Prostate gland (tissue), 2 donors: ENCODE measurements around the gene RANBP3. TPM values are rescaled to one million over a fixed set of nuclear protein-coding genes. Genes with fewer than 3 reads are reported as not detected.

Source experiments
- DNase-seq: peaks from one replicate; pipeline ENCODE4 v3.0.0-alpha.2; 2019; ENCODE audit warnings: low spot score
- H3K27ac ChIP-seq, 2 donors: fragments of 200-600 bp; sonication (generic); 2 replicates each; pipeline ENCODE4 v1.5.1; 2017 to 2019
- H3K27me3 ChIP-seq: fragments of 200-600 bp; sonication (generic); replicated peaks from 2 replicates; pipeline ENCODE4 v1.5.1; 2019; ENCODE audit not compliant: insufficient read depth
- H3K36me3 ChIP-seq, 2 donors: fragments of 200-600 bp; sonication (generic); 1 replicate in 1 of 2; 2 replicates in 1 of 2; pipeline versions ENCODE4 v1.5.1 to v1.8.1; 2017 to 2019
- H3K4me1 ChIP-seq: fragments of 200-600 bp; sonication (generic); replicated peaks from 2 replicates; pipeline ENCODE4 v1.5.1; 2019
- H3K4me3 ChIP-seq, 2 donors: fragments of 200-600 bp; sonication (generic); 2 replicates each; pipeline ENCODE4 v1.5.1; 2017 to 2019
- H3K9me3 ChIP-seq: fragments of 200-600 bp; sonication (generic); 2 replicates; pipeline ENCODE4 v1.5.1; 2017
- POLR2A ChIP-seq: fragments of 450-650 bp; IDR thresholded peaks from one replicate; pipeline ENCODE4 v1.6.1; 2016; ENCODE audit warnings: antibody characterized with exemption, mild to moderate bottlenecking
- POLR2AphosphoS5 ChIP-seq: sonication (generic); formaldehyde crosslinking; IDR thresholded peaks from one replicate; pipeline ENCODE4 v1.6.1; 2017; ENCODE audit warnings: antibody characterized with exemption
- WGBS: methylation state at CpG from one replicate; pipeline ENCODE4 v1.1.5; 2018; 5-methylcytosine and 5-hydroxymethylcytosine counted together
- intact Hi-C: fragments of 100-400 bp; cut with DNase I; formaldehyde crosslinking; loops from one replicate; pipeline ENCODE4 v1.14.2; 2022
- total RNA-seq, 2 donors: library from RNA; depleted of rRNA; stranded (reverse); fragments of >200 nt; gene quantifications; one replicate each; pipeline ENCODE4 v1.1.0, GENCODE V29; 2016
- TF ChIP-seq, protein P1 (sequence below), 4 experiments: fragments of 200-600 bp in 2 of 4; fragments of 450-650 bp in 2 of 4; sonication (generic) in 2 of 4; IDR thresholded peaks; 1 replicate in 3 of 4; 2 replicates in 1 of 4; pipeline ENCODE4 v1.5.1; 2016 to 2019; ENCODE audit warnings: antibody characterized with exemption in 4 of 4, mild to moderate bottlenecking in 2 of 4, moderate library complexity in 2 of 4

RANBP3 gene
- total RNA-seq, 2 donors from 2014 or later, result 84.6 to 120 TPM

DNA sequence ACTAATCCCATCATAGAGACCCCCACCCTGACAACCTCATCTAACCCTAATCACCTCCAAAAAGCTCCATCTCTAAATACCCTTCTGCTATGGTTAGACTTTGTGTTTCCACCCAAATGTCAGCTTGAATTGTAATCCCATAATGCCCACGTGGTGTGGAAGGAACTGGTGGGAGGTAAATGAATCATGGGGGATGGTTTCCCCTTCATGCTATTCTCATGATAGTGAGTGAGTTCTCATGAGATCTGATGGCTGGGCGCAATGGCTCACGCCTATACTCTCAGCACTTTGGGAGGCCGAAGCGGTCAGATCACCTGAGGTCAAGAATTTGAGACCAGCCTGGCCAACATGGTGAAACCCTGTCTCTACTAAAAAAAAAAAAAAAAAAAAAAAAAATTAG, 70.7 kb downstream of the RANBP3 start:
- no peak for DNase-seq
- 93% methylated on average over 5 of the region's 5 CpGs for WGBS
- intact Hi-C loops, result no loop called here

DNA sequence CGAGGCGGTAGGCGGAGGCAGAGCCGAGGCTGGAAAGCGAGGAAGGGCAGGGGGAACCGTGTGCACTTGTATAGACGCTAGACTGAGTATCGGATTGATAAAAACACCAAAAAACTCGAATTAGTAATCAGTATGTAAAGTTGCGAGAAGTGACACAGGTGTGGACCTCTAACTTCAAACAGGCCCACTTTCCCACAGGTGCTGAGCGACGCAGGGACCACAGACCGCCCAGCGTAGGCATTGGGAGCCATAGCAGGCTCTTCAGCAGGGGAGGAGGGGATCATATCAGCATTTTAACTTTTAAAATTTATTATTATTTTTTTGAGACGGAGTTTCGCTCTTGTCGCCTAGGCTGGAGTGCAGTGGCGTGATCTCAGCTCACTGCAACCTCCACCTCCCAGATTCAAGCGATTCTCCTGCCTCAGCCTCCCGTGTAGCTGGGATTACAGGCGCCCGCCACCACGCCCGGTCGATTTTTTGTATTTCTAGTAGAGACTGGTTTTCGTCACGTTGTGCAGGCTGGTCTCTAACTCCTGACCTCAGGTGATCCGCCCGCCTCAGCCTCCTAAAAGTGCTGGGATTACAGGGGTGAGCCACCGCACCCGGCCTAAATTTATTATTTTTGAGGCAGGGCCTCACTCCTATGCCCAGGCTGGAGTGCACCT, 72.7 kb downstream of the RANBP3 start:
- Histone ChIP-seq H3K9me3 (no peaks in the 10 kb centered on the region), H3K27me3 (no peaks in the 10 kb centered on the region), H3K4me1 (peaks cover 18% of the 10 kb centered on the region), H3K27ac (peak overlapping the region; percentile 66 to 72), H3K4me3 (peak overlapping the region; percentile 63 to 73), H3K36me3 (no peaks in the 10 kb centered on the region)
- no peak for DNase-seq
- WGBS, result 50% methylated on average over 31 of the region's 31 CpGs
- intact Hi-C loops, result no loop called here
- TF ChIP-seq, protein P1, sequence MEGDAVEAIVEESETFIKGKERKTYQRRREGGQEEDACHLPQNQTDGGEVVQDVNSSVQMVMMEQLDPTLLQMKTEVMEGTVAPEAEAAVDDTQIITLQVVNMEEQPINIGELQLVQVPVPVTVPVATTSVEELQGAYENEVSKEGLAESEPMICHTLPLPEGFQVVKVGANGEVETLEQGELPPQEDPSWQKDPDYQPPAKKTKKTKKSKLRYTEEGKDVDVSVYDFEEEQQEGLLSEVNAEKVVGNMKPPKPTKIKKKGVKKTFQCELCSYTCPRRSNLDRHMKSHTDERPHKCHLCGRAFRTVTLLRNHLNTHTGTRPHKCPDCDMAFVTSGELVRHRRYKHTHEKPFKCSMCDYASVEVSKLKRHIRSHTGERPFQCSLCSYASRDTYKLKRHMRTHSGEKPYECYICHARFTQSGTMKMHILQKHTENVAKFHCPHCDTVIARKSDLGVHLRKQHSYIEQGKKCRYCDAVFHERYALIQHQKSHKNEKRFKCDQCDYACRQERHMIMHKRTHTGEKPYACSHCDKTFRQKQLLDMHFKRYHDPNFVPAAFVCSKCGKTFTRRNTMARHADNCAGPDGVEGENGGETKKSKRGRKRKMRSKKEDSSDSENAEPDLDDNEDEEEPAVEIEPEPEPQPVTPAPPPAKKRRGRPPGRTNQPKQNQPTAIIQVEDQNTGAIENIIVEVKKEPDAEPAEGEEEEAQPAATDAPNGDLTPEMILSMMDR (IDR thresholded peaks at IDR 0.05), result no peak
- TF ChIP-seq POLR2AphosphoS5 (no peak), POLR2A (no peak)

More for the DNA sequence above, 70.7 kb downstream of the RANBP3 start:
- H3K4me3 ChIP-seq, result no peak overlapping the region
- H3K36me3 ChIP-seq, result no peaks in the 10 kb centered on the region
- no peaks in the 10 kb centered on the region for H3K9me3 ChIP-seq
- TF ChIP-seq POLR2A (no peak), POLR2AphosphoS5 (no peak)
- TF ChIP-seq, protein P1 (IDR thresholded peaks at IDR 0.05), result no peak
- H3K27me3 ChIP-seq, result no peaks in the 10 kb centered on the region
- H3K27ac ChIP-seq, result no peak overlapping the region
- peaks cover 18% of the 10 kb centered on the region for H3K4me1 ChIP-seq

DNA sequence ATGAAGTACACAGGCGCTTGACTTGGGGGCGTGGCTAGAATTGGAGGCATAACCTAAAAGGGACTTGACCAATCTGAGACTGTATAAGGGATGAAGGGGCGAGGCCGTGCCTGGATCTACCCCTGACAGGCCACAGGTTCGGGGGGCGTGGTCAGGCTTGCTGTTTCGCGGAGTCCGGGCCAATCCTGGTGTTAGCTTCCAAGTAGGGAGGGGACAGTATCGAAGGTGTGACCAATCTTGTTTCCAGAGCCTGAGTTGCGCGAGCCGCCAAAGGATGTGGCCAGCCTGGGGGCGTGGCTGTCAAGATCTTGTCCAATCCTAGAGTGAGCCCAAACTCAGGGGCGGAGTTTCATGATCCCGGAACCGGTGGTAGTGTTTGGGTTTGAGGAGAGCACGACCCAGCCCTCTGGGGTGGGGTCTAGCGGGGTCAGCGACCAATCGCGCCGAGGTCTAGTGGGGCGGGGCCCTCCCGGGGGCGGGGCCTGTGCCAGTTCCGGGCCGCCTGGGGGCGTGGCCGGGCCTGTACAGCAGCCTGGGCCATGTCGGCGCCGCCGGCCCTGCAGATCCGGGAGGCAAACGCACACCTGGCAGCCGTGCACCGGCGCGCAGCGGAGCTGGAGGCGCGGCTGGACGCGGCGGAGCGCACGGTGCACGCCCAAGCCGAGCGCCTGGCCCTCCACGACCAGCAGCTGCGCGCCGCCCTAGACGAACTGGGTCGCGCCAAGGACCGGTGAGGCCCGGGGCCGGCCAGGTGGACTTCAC, 73.4 kb downstream of the RANBP3 start, which contains the start of gene VMAC:
VMAC (plus strand) TSS at position 521 of the 762 bp plus-strand sequence; CDS start at position 540, 19 bp downstream.
- WGBS, result 0% methylated on average over 34 of the region's 61 CpGs
- TF ChIP-seq POLR2AphosphoS5, result peak; percentile 92
- TF ChIP-seq POLR2A, result peak; percentile 81
- TF ChIP-seq, protein P1 (IDR thresholded peaks at IDR 0.05), result peak in 2 of 4 experiments; percentile 14 to 29
- no peaks in the 10 kb centered on the region for H3K36me3 ChIP-seq
- peak within 1 kb of the TSS; percentile 90 to 91 for H3K27ac ChIP-seq
- intact Hi-C loops, result no loop called here
- H3K9me3 ChIP-seq, result no peaks in the 10 kb centered on the region
- peak; percentile 100 for DNase-seq
- peak within 1 kb of the TSS; percentile 73 to 97 for H3K4me3 ChIP-seq
- no peaks in the 10 kb centered on the region for H3K27me3 ChIP-seq
- H3K4me1 ChIP-seq, result peaks cover 18% of the 10 kb centered on the region

DNA sequence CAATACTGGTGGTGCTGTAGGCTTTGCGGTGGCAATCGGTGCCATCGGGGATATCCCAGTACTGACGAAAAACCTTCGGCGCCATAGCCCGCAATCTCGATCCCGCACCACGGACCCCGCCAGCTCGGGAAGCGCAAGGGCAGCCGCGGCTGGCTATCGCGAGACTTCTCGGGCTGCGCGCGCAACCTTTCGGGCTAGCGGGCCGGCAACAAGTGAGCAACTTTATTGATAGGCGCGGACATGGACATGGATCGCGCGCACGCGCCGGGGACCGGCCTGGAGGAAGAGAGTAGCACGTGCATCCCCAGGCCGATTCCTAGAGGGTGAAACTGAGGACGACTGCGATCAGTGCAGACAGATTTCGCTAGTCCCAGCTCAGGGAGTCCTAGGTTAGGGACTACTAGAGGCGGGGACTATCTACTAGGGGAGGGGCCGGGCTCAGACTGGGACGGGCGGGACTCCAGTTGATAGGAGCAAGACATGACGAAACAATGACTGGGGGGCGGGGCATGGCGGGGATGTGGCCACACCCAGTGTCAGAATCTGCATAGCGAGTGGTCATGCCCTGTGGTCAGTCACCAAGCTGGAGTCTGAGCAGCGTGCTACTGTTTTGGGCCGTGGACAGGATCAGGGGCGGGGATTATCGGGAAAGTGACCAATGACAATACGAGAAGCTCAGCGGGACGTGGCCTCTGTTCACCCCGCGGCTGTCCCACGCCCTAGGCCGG, 74.2 kb downstream of the RANBP3 start, which contains the start of gene NDUFA11:
NDUFA11 (minus strand) TSS at position 167 of the 728 bp plus-strand sequence; CDS start at position 85, 82 bp downstream.
- intact Hi-C loops, result no loop called here
- peaks cover 12% of the 10 kb centered on the region for H3K4me1 ChIP-seq
- H3K27me3 ChIP-seq, result no peaks in the 10 kb centered on the region
- DNase-seq, result peak; percentile 98
- TF ChIP-seq POLR2AphosphoS5, result peak; percentile 97
- peak; percentile 61 for TF ChIP-seq POLR2A
- TF ChIP-seq, protein P1 (IDR thresholded peaks at IDR 0.05), result peak in 2 of 4 experiments; percentile 16 to 30
- peak within 1 kb of the TSS; percentile 90 to 91 for H3K27ac ChIP-seq
- no peaks in the 10 kb centered on the region for H3K9me3 ChIP-seq
- H3K36me3 ChIP-seq, result no peaks in the 10 kb centered on the region
- peak within 1 kb of the TSS; percentile 73 to 97 for H3K4me3 ChIP-seq
- under 1% methylated on average over 48 of the region's 57 CpGs for WGBS
